Measurements from ENCODE around the gene CALY.

CALY gene

GRCh38 chr10:133309720-133310398 lies 26.8 kb downstream of the CALY start:
- DNase-seq = no peak

GRCh38 chr10:133309100-133309719 lies 27.5 kb downstream of the CALY start:
- no peak for DNase-seq

GRCh38 chr10:133308421-133309099 lies 28.1 kb downstream of the CALY start, which contains the start of the genes TUBGCP2 and ZNF511:
Gene TUBGCP2, minus strand, starts transcription at chr10:133308872. Its CDS starts 5,931 bp downstream, at chr10:133302941.
Gene ZNF511, plus strand, starts transcription at chr10:133308914. Its CDS starts 30 bp downstream, at chr10:133308944.
- DNase-seq = peak; percentile 94

- peak; percentile 58 for DNase-seq
Measured at GRCh38 chr10:133307776-133308420, 28.8 kb downstream of the CALY start.

GRCh38 chr10:133306941-133307379 lies 29.7 kb downstream of the CALY start:
- DNase-seq = no peak

- no peak for DNase-seq
Measured at GRCh38 chr10:133306097-133306476, 30.6 kb downstream of the CALY start.

- DNase-seq = no peak
Measured at GRCh38 chr10:133303206-133303605, 33.5 kb downstream of the CALY start.

- no peak for DNase-seq
Measured at GRCh38 chr10:133302230-133302629, 34.5 kb downstream of the CALY start.

GRCh38 chr10:133299738-133300137 lies 37.0 kb downstream of the CALY start:
- DNase-seq = no peak

- no peak for DNase-seq
Measured at GRCh38 chr10:133299224-133299623, 37.5 kb downstream of the CALY start.

- no peak for DNase-seq
Measured at GRCh38 chr10:133298466-133298865, 38.2 kb downstream of the CALY start.

- no peak for DNase-seq
Measured at GRCh38 chr10:133297504-133297903, 39.2 kb downstream of the CALY start.

- no peak for DNase-seq
Measured at GRCh38 chr10:133295426-133296320, 41.0 kb downstream of the CALY start.

- DNase-seq = no peak
Measured at GRCh38 chr10:133294189-133294588, 42.5 kb downstream of the CALY start.

GRCh38 chr10:133293810-133294119 lies 42.9 kb downstream of the CALY start:
- DNase-seq = no peak

GRCh38 chr10:133292919-133293809 lies 43.5 kb downstream of the CALY start:
- DNase-seq = no peak

- no peak for DNase-seq
Measured at GRCh38 chr10:133289761-133290160, 46.9 kb downstream of the CALY start.

- DNase-seq = no peak
Measured at GRCh38 chr10:133287832-133288500, 48.7 kb downstream of the CALY start.

GRCh38 chr10:133286366-133286765 lies 50.3 kb downstream of the CALY start:
- no peak for DNase-seq

GRCh38 chr10:133285217-133285616 lies 51.5 kb downstream of the CALY start:
- no peak for DNase-seq

GRCh38 chr10:133283931-133284330 lies 52.8 kb downstream of the CALY start:
- no peak for DNase-seq
